ENCODE data around the gene DPP8. TPM values are rescaled to one million over a fixed set of nuclear protein-coding genes. Genes with fewer than 3 reads are reported as not detected.

DPP8 gene
- total RNA-seq, 1 experiment from 2014 or later, result 25.1 TPM

DNA sequence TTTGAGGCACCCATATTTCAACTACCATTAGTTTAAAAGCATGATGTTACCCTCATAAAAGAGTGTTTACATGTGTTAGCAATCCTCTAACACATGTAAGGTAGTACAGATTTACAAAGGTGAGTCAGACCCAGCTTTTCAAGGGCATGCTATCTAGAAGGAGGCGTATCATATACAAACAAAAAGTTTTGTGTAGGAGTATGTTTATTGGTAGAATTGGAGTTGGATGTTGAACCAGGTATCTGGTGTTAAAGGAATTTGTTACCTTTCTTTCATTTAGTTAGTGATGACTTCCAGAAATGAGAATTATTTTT is 15.2 kb upstream of the DPP8 start:
- TF ChIP-seq, protein P1, sequence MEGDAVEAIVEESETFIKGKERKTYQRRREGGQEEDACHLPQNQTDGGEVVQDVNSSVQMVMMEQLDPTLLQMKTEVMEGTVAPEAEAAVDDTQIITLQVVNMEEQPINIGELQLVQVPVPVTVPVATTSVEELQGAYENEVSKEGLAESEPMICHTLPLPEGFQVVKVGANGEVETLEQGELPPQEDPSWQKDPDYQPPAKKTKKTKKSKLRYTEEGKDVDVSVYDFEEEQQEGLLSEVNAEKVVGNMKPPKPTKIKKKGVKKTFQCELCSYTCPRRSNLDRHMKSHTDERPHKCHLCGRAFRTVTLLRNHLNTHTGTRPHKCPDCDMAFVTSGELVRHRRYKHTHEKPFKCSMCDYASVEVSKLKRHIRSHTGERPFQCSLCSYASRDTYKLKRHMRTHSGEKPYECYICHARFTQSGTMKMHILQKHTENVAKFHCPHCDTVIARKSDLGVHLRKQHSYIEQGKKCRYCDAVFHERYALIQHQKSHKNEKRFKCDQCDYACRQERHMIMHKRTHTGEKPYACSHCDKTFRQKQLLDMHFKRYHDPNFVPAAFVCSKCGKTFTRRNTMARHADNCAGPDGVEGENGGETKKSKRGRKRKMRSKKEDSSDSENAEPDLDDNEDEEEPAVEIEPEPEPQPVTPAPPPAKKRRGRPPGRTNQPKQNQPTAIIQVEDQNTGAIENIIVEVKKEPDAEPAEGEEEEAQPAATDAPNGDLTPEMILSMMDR (conservative IDR thresholded peaks at IDR 0.05), result no peak
- no peak for TF ChIP-seq EZH2 (IDR thresholded peaks at IDR 0.05; ENCODE audit: low read depth)
- Histone ChIP-seq H3K27ac (peak overlapping the region; percentile 51), H3K4me2 (peak overlapping the region; percentile 69), H3K27me3 (ENCODE audit: insufficient read depth, low read depth) (no peaks in the 10 kb centered on the region), H3K9me3 (ENCODE audit: insufficient read depth, low read depth) (no peaks in the 10 kb centered on the region), H2AFZ (no peak overlapping the region), H3K79me2 (ENCODE audit: low read depth) (peaks cover 71% of the 10 kb centered on the region), H3F3A (ENCODE audit: insufficient read depth, low read depth) (peaks cover 12% of the 10 kb centered on the region; the same call in 1 of the 2 replicates), H3K4me1 (replicated peaks; ENCODE audit: insufficient read depth) (peaks cover 23% of the 10 kb centered on the region), H3K4me3 (peak overlapping the region; percentile 27; the same call in 1 of the 2 replicates), H3K36me3 (ENCODE audit: low read depth) (no peaks in the 10 kb centered on the region), H4K20me1 (ENCODE audit: insufficient read depth) (no peaks in the 10 kb centered on the region; the same call in 1 of the 2 replicates), H3K9me2 (ENCODE audit: insufficient read depth) (no peaks in the 10 kb centered on the region)
- ChIA-PET POLR2A (ENCODE audit: unreplicated experiment) (no interaction called here), CTCF (no interaction called here)
- BruUV-seq (replicated peaks), result no TSS peak
- peak in 1 of 2 experiments; percentile 42 for DNase-seq
- intact Hi-C loops (cut with micrococcal nuclease; ENCODE audit: unreplicated experiment), result no loop called here

- Histone ChIP-seq H4K20me1 (ENCODE audit: insufficient read depth) (no peaks in the 10 kb centered on the region; the same call in 1 of the 2 replicates), H3K9me2 (ENCODE audit: insufficient read depth) (no peaks in the 10 kb centered on the region), H3K4me1 (replicated peaks; ENCODE audit: insufficient read depth) (peaks cover 23% of the 10 kb centered on the region), H3K27ac (no peak within 1 kb of the TSS), H3F3A (ENCODE audit: insufficient read depth, low read depth) (peaks cover 12% of the 10 kb centered on the region; the same call in 1 of the 2 replicates), H2AFZ (peak within 1 kb of the TSS; percentile 98), H3K9me3 (ENCODE audit: insufficient read depth, low read depth) (no peaks in the 10 kb centered on the region), H3K36me3 (ENCODE audit: low read depth) (no peaks in the 10 kb centered on the region), H3K27me3 (ENCODE audit: insufficient read depth, low read depth) (no peaks in the 10 kb centered on the region), H3K4me2 (peak within 1 kb of the TSS; percentile 69), H3K4me3 (peak within 1 kb of the TSS; percentile 85), H3K79me2 (ENCODE audit: low read depth) (peaks cover 52% of the 10 kb centered on the region)
- no peak for TF ChIP-seq EZH2 (IDR thresholded peaks at IDR 0.05; ENCODE audit: low read depth)
- TF ChIP-seq, protein P1 (conservative IDR thresholded peaks at IDR 0.05), result no peak
- intact Hi-C loops (cut with micrococcal nuclease; ENCODE audit: unreplicated experiment), result no loop called here
- POLR2A ChIA-PET (ENCODE audit: unreplicated experiment), result interaction anchor here (0.6 kb wide), 1 partner anchor 15 kb away, joined by 4 read pairs; no protein-coding TSS in a partner anchor
- CTCF ChIA-PET, result no interaction called here
- BruUV-seq (replicated peaks), result no TSS peak
- peak; percentile 41 to 86 for DNase-seq
These were observed 13.0 kb upstream of the DPP8 start, which contains the start of gene HACD3 for GRCh38 chr15:65530318-65531111. TSS of gene HACD3 (plus strand) at chr15:65530463. CDS start at chr15:65530632, 169 bp downstream.

DNA sequence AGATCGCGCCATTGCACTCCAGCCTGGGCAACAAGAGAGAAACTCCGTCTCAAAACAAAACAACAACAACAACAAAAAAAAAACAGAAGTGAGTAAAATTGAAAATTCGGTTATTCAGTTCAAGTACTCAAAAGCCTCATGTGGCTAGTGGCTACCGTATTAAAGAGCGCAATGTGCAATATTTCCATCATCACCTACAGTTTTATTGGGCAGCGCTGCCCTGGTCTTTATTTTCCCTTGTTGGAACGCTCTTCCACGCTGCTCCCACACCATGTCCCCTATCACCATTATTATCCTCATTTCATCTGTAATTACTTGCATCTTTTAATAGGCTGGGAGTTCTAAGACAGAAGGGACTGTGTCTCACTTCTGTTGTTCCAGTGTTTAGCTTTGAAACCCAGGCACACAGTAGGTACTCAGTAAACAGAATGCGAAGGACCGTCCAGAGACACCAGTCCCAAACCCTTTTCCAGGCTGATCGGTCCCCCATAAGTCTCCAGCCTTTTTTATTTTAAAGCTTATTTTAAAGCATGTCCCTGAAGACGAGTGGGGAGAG is 12.4 kb upstream of the DPP8 start:
- Histone ChIP-seq H3K9me2 (ENCODE audit: insufficient read depth) (no peaks in the 10 kb centered on the region), H3K4me2 (peak overlapping the region; percentile 69), H3F3A (ENCODE audit: insufficient read depth, low read depth) (peaks cover 12% of the 10 kb centered on the region; the same call in 1 of the 2 replicates), H3K9me3 (ENCODE audit: insufficient read depth, low read depth) (no peaks in the 10 kb centered on the region), H3K4me1 (replicated peaks; ENCODE audit: insufficient read depth) (peaks cover 23% of the 10 kb centered on the region), H2AFZ (peak overlapping the region; percentile 98), H3K4me3 (peak overlapping the region; percentile 85), H3K27me3 (ENCODE audit: insufficient read depth, low read depth) (no peaks in the 10 kb centered on the region), H3K27ac (no peak overlapping the region), H3K36me3 (ENCODE audit: low read depth) (no peaks in the 10 kb centered on the region), H3K79me2 (ENCODE audit: low read depth) (peaks cover 45% of the 10 kb centered on the region), H4K20me1 (ENCODE audit: insufficient read depth) (no peaks in the 10 kb centered on the region; the same call in 1 of the 2 replicates)
- BruUV-seq (replicated peaks), result no TSS peak
- ChIA-PET CTCF (interaction anchor here (0.6 kb wide), 1 partner anchor 903 kb away, joined by 6 read pairs; no protein-coding TSS in a partner anchor), POLR2A (ENCODE audit: unreplicated experiment) (interaction anchor here (0.6 kb wide), 1 partner anchor 16 kb away, joined by 4 read pairs; no protein-coding TSS in a partner anchor)
- intact Hi-C loops (cut with micrococcal nuclease; ENCODE audit: unreplicated experiment), result no loop called here
- TF ChIP-seq EZH2 (IDR thresholded peaks at IDR 0.05; ENCODE audit: low read depth), result no peak
- TF ChIP-seq, protein P1 (conservative IDR thresholded peaks at IDR 0.05), result no peak
- no peak for DNase-seq

Data from PC-9 (cell line).